ENCODE results near the gene RNPEPL1.

DNA sequence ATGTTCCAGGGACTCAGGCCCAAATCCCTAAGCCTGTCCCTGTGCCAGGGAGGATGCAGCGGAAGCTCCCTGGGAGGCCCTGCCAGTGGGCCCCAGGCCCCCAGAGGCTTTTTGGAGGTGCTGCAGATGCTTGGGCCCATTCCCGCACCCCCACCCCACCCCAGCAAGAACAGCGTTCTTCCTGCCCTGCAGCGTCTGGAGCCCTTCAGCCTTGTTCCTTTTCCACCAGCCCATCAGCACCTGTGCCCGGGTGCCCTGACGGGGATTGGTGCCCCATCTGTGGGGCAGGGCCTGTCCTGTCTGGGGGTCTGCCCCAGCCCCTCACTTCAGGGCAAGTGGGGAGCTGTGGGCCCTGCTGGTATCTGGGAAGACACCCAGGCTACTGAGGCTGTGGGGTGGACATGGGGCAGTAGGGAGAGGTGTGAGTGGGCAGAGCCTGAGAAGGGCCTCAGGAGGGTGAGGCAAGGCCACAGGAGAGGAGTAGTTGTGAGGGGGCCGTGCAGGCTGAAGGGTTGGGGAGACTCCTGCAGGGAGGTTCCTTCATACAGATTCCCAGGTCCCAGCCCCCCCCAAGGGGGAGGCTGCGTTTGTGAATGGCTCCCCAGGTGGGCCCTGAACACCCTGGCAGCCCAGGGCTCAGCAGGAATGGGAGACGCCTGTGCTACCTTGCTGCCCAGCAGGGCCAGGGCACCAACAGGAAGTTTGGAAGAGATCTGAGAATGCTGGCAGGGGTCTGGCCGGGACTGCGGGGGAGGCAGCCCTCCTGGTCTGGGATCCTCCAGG, 2.4 kb downstream of the RNPEPL1 start:
- TF ChIP-seq, protein P1, sequence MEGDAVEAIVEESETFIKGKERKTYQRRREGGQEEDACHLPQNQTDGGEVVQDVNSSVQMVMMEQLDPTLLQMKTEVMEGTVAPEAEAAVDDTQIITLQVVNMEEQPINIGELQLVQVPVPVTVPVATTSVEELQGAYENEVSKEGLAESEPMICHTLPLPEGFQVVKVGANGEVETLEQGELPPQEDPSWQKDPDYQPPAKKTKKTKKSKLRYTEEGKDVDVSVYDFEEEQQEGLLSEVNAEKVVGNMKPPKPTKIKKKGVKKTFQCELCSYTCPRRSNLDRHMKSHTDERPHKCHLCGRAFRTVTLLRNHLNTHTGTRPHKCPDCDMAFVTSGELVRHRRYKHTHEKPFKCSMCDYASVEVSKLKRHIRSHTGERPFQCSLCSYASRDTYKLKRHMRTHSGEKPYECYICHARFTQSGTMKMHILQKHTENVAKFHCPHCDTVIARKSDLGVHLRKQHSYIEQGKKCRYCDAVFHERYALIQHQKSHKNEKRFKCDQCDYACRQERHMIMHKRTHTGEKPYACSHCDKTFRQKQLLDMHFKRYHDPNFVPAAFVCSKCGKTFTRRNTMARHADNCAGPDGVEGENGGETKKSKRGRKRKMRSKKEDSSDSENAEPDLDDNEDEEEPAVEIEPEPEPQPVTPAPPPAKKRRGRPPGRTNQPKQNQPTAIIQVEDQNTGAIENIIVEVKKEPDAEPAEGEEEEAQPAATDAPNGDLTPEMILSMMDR (IDR thresholded peaks at IDR 0.05; ENCODE audit: insufficient read depth, low read length, poor library complexity, severe bottlenecking): no peak
- no peak for TF ChIP-seq EZH2phosphoT487 (conservative IDR thresholded peaks at IDR 0.05; ENCODE audit: low read length)
